IMR-90 (cell line): ENCODE results near the gene DOC2B. TPM values are rescaled to one million over a fixed set of nuclear protein-coding genes. Genes with fewer than 3 reads are reported as not detected.

Experiments used
- ATAC-seq: fragments of 200-7000 bp; cut with Tn5 transposase; 2 replicates; pipeline ENCODE4 v1.9.1; 2020; ENCODE audit warnings: low read depth, mild to moderate bottlenecking, moderate library complexity
- BruUV-seq: library from RNA; stranded (reverse); fragments of 400-500 nt; replicated peaks from 2 replicates; lab custom pipeline; 2021; lab: Mats Ljungman, UMichigan
- CTCF ChIA-PET: fragments of 300-600 bp; formaldehyde crosslinking; extraction: SDS; loops from one replicate; lab custom pipeline; 2021; ENCODE audit warnings: antibody characterized with exemption; lab: Yijun Ruan, JAX
- POLR2A ChIA-PET: fragments of 300-600 bp; sonication (Branson Sonifier 250); formaldehyde crosslinking; loops from one replicate; lab custom pipeline; 2022; ENCODE audit warnings: antibody characterized with exemption; ENCODE audit not compliant: unreplicated experiment; lab: Charles Lee
- DNase-seq: peaks from one replicate; pipeline ENCODE4 v3.0.0; 2013
- H2AFZ ChIP-seq: replicated peaks from 2 replicates; pipeline ENCODE3; 2013; ENCODE audit warnings: low read length, mild to moderate bottlenecking; ENCODE audit not compliant: poor library complexity
- H2AK5ac ChIP-seq: 2 replicates; pipeline ENCODE4 v1.6.1; 2013; ENCODE audit warnings: low read depth, low read length, inconsistent platforms
- H2AK9ac ChIP-seq: replicated peaks from 2 replicates; pipeline ENCODE3; 2013; ENCODE audit warnings: mild to moderate bottlenecking, low read depth, low read length, moderate library complexity; ENCODE audit not compliant: poor library complexity
- H2BK120ac ChIP-seq: 2 replicates; pipeline ENCODE4 v1.6.1; 2013; ENCODE audit warnings: low read depth, low read length, inconsistent platforms
- H2BK15ac ChIP-seq: 3 replicates; pipeline ENCODE4 v1.6.1; 2013; ENCODE audit warnings: low read depth, low read length, inconsistent platforms
- H2BK20ac ChIP-seq: 2 replicates; pipeline ENCODE4 v1.6.1; 2013; ENCODE audit warnings: low read depth, mild to moderate bottlenecking, inconsistent platforms, low read length, moderate library complexity
- H2BK5ac ChIP-seq: 2 replicates; pipeline ENCODE4 v1.6.1; 2013; ENCODE audit warnings: mild to moderate bottlenecking, low read depth, low read length, inconsistent platforms; ENCODE audit not compliant: poor library complexity, severe bottlenecking
- H3K14ac ChIP-seq: replicated peaks from 2 replicates; pipeline ENCODE4 v1.6.1; 2013; ENCODE audit warnings: low read depth, low read length, inconsistent platforms
- H3K18ac ChIP-seq: 2 replicates; pipeline ENCODE4 v1.6.1; 2013; ENCODE audit warnings: low read depth, low read length, control low read depth
- H3K23ac ChIP-seq: 2 replicates; pipeline ENCODE4 v1.6.1; 2013; ENCODE audit warnings: low read depth, low read length, inconsistent platforms
- H3K27ac ChIP-seq: 2 replicates; pipeline ENCODE4 v1.5.1; 2013; ENCODE audit warnings: mild to moderate bottlenecking, control low read depth, low read length; ENCODE audit not compliant: insufficient read depth
- H3K27me3 ChIP-seq: 2 replicates; pipeline ENCODE4 v1.6.1; 2013; ENCODE audit warnings: low read length; ENCODE audit not compliant: control insufficient read depth, insufficient read depth
- H3K36me3 ChIP-seq: 2 replicates; pipeline ENCODE4 v1.6.1; 2013; ENCODE audit warnings: low read length, mixed read lengths; ENCODE audit not compliant: control insufficient read depth, insufficient read depth
- H3K4ac ChIP-seq: 2 replicates; pipeline ENCODE4 v1.6.1; 2013; ENCODE audit warnings: low read depth, low read length, inconsistent platforms
- H3K4me1 ChIP-seq: 2 replicates; pipeline ENCODE4 v1.6.1; 2013; ENCODE audit warnings: low read length, mixed read lengths; ENCODE audit not compliant: control insufficient read depth, insufficient read depth
- H3K4me2 ChIP-seq: 2 replicates; pipeline ENCODE4 v1.6.1; 2013; ENCODE audit warnings: low read depth, mild to moderate bottlenecking, control low read depth, low read length, moderate library complexity
- H3K4me3 ChIP-seq: 2 replicates; pipeline ENCODE4 v1.5.1; 2013; ENCODE audit warnings: low read depth, mild to moderate bottlenecking, control low read depth, low read length, moderate library complexity; ENCODE audit not compliant: insufficient read depth
- H3K56ac ChIP-seq: 2 replicates; pipeline ENCODE4 v1.6.1; 2013; ENCODE audit warnings: low read length, inconsistent platforms; ENCODE audit not compliant: insufficient read depth; ENCODE audit errors: extremely low read depth
- H3K79me1 ChIP-seq, 2 experiments: 2 replicates each; pipeline ENCODE4 v1.6.1; 2013; ENCODE audit warnings: low read length in 2 of 2, inconsistent platforms in 1 of 2, low read depth in 1 of 2
- H3K9ac ChIP-seq: 2 replicates; pipeline ENCODE4 v1.6.1; 2013; ENCODE audit warnings: low read depth, low read length, control low read depth
- H3K9me1 ChIP-seq: 2 replicates; pipeline ENCODE4 v1.6.1; 2013; ENCODE audit warnings: low read length, inconsistent platforms; ENCODE audit not compliant: insufficient read depth
- H3K9me3 ChIP-seq: 2 replicates; pipeline ENCODE4 v1.6.1; 2013; ENCODE audit warnings: low read length; ENCODE audit not compliant: control insufficient read depth, insufficient read depth
- H4K20me1 ChIP-seq: 2 replicates; pipeline ENCODE4 v1.6.1; 2013; ENCODE audit warnings: low read length, inconsistent platforms; ENCODE audit not compliant: insufficient read depth
- H4K5ac ChIP-seq: 2 replicates; pipeline ENCODE4 v1.6.1; 2013; ENCODE audit warnings: mild to moderate bottlenecking, low read depth, low read length, control low read depth
- H4K8ac ChIP-seq, 2 experiments: 2 replicates each; pipeline ENCODE4 v1.6.1; 2013; ENCODE audit warnings: low read depth in 2 of 2, low read length in 2 of 2, control low read depth in 1 of 2, inconsistent platforms in 1 of 2
- H4K91ac ChIP-seq: 2 replicates; pipeline ENCODE4 v1.6.1; 2013; ENCODE audit warnings: low read depth, low read length, inconsistent platforms; ENCODE audit not compliant: insufficient read depth
- BHLHE40 ChIP-seq: fragments of 150-350 bp; IDR thresholded peaks from 2 replicates; pipeline ENCODE4 v1.6.1; 2016; ENCODE audit warnings: mild to moderate bottlenecking, low read depth, low read length
- CEBPB ChIP-seq: IDR thresholded peaks from 2 replicates; pipeline ENCODE4 v1.6.1; 2012; ENCODE audit warnings: low read depth, low read length, improper control_type of control experiment
- MAZ ChIP-seq: IDR thresholded peaks from 2 replicates; pipeline ENCODE4 v1.6.1; 2012; ENCODE audit warnings: low read depth, mild to moderate bottlenecking, low read length, improper control_type of control experiment, moderate library complexity, borderline replicate concordance
- MXI1 ChIP-seq: IDR thresholded peaks from 2 replicates; pipeline ENCODE4 v1.6.1; 2012; ENCODE audit warnings: low read depth, mild to moderate bottlenecking, low read length, moderate library complexity, borderline replicate concordance
- NFE2L2 ChIP-seq: fragments of 150-350 bp; IDR thresholded peaks from 2 replicates; pipeline ENCODE4 v1.6.1; 2016; ENCODE audit warnings: low read depth, mild to moderate bottlenecking, low read length
- POLR2A ChIP-seq: IDR thresholded peaks from 2 replicates; pipeline ENCODE4 v1.6.1; 2012; ENCODE audit warnings: mild to moderate bottlenecking, low read depth, low read length
- RAD21 ChIP-seq: IDR thresholded peaks from 2 replicates; pipeline ENCODE4 v1.6.1; 2012; ENCODE audit warnings: low read length, improper control_type of control experiment
- RCOR1 ChIP-seq: IDR thresholded peaks from 2 replicates; pipeline ENCODE4 v1.6.1; 2012; ENCODE audit warnings: mild to moderate bottlenecking, low read length, improper control_type of control experiment; ENCODE audit not compliant: insufficient replicate concordance
- WGBS, 2 experiments: methylation state at CpG; one replicate each; pipeline versions ENCODE4 v1.1.5 to v1.1.7; 2013; ENCODE audit warnings: missing lambda C conversion rate in 2 of 2; ENCODE audit not compliant: insufficient read length in 1 of 2; ENCODE audit errors: extremely low coverage in 2 of 2; 5-methylcytosine and 5-hydroxymethylcytosine counted together
- dilution Hi-C: fragments of 300-500 bp; cut with HindIII; formaldehyde crosslinking; loops from one replicate; pipeline ENCODE4 v1.14.3; 2018; ENCODE audit warnings: low sequenced_read_pairs; ENCODE audit not compliant: unreplicated experiment
- in situ Hi-C: fragments of 300-500 bp; cut with MboI; formaldehyde crosslinking; loops from 3 replicates; pipeline ENCODE4 v1.14.3; 2019; ENCODE audit warnings: low sequenced_read_pairs, inconsistent platforms, mixed read lengths
- intact Hi-C: fragments of 100-400 bp; cut with micrococcal nuclease; formaldehyde crosslinking; loops from 2 replicates; pipeline ENCODE4 v1.10.0; 2022
- polyA plus RNA-seq, 3 experiments: library from polyadenylated mRNA; depleted of rRNA; stranded (reverse); fragments of >200 nt; gene quantifications; 2 replicates each; pipeline ENCODE4 v1.2.3, GENCODE V29; 2012; ENCODE audit warnings: low replicate concordance in 1 of 3
- total RNA-seq: library from RNA; depleted of rRNA; stranded (reverse); fragments of >200 nt; gene quantifications from 2 replicates; pipeline ENCODE4 v1.2.3, GENCODE V29; 2012
- TF ChIP-seq, protein P1 (sequence below): fragments of 150-350 bp; IDR thresholded peaks from 2 replicates; pipeline ENCODE4 v1.6.1; 2016; ENCODE audit warnings: low read depth, mild to moderate bottlenecking, low read length, moderate library complexity, borderline replicate concordance

Gene DOC2B
- total and polyA plus RNA-seq, 2 of the 4 experiments (the other 2 are of a cell fraction): not detected

- Histone ChIP-seq H2BK120ac (no peak overlapping the region), H4K91ac (no peak overlapping the region), H3K23ac (no peak overlapping the region), H3K4me2 (no peak overlapping the region), H3K36me3 (no peaks in the 10 kb centered on the region), H3K14ac (no peak overlapping the region), H3K27ac (no peak overlapping the region), H2AK5ac (no peak overlapping the region), H3K27me3 (peaks cover 66% of the 10 kb centered on the region), H3K18ac (no peak overlapping the region), H4K5ac (no peak overlapping the region), H4K20me1 (no peaks in the 10 kb centered on the region), H3K4ac (no peak overlapping the region), H3K9me1 (no peaks in the 10 kb centered on the region), H3K9me3 (no peaks in the 10 kb centered on the region), H4K8ac (no peak overlapping the region), H3K79me1 (no peaks in the 10 kb centered on the region), H2BK15ac (no peak overlapping the region), H3K9ac (no peak overlapping the region), H3K56ac (no peak overlapping the region), H2BK20ac (no peak overlapping the region), H2AK9ac (no peak overlapping the region), H3K4me3 (no peak overlapping the region), H2AFZ (no peak overlapping the region), H2BK5ac (no peak overlapping the region), H3K4me1 (no peaks in the 10 kb centered on the region)
- 50% methylated on average over 1 of the region's 6 CpGs; no CpG with 5 or more reads in 1 of the 2 experiments for WGBS, 2 experiments
- TF ChIP-seq MAZ (no peak), NFE2L2 (no peak), BHLHE40 (no peak), CEBPB (no peak), MXI1 (no peak), RAD21 (no peak), RCOR1 (no peak), POLR2A (no peak)
- TF ChIP-seq, protein P1, sequence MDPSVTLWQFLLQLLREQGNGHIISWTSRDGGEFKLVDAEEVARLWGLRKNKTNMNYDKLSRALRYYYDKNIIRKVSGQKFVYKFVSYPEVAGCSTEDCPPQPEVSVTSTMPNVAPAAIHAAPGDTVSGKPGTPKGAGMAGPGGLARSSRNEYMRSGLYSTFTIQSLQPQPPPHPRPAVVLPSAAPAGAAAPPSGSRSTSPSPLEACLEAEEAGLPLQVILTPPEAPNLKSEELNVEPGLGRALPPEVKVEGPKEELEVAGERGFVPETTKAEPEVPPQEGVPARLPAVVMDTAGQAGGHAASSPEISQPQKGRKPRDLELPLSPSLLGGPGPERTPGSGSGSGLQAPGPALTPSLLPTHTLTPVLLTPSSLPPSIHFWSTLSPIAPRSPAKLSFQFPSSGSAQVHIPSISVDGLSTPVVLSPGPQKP: no peak
- CTCF ChIA-PET: no interaction called here
- no peak for DNase-seq
- intact Hi-C loops: no loop called here
- BruUV-seq: no TSS peak
- POLR2A ChIA-PET: no interaction called here
- in situ Hi-C loops: no loop called here
- no peak for ATAC-seq
- dilution Hi-C loops: no loop called here
Observed at GRCh38 chr17:177762-178161, 3.7 kb downstream of the DOC2B start.
